Measurements from ENCODE around the gene SIGLEC6.

Gene SIGLEC6

DNA sequence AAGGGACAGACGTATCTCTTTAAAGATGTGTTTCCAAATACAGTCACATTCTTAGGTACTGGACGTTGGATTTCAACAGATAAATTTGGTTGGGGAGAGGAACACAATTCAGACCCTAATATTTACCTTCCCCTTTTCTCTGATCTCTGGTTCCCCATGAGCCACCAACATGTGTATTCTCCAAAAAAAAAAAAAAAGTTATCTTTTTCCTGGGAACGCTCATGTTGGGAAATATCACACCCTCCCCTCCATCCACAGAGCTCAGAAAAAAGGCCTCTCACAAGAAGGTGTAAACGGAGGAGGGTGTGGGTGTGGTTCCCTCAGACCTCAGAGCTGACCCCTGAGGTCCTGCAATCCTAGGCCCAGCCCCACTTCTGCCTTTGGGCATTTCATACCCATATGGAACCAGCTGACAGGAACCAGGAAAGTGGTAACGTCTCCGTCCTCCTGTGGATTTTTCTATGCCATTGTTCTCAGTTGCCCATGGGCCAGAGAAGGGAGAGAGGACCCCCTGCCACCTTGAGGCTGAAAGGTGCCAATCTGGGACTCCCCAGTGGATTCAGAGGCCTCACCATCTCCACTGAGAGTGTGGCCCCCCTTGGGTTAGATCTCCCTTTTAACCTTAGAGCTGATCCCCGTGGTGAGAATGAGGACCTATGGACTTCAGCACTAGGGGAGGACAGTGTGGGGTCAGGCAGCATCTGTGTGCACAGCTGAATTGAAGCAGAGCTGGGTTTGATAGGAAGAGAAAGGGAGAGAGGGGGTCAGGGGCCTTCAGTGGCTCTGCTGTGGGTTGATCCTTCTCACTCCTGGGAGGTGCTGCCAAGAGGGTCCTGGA is 21.4 kb downstream of the SIGLEC6 start:
- TF ChIP-seq TAF1 (IDR thresholded peaks at IDR 0.05; ENCODE audit: borderline replicate concordance, insufficient read depth, low read length), result no peak
- no peak for TF ChIP-seq FOXP2 (optimal IDR thresholded peaks at IDR 0.05; ENCODE audit: borderline replicate concordance, extremely low read depth, extremely low read length, insufficient read depth)
- TF ChIP-seq, protein P1, sequence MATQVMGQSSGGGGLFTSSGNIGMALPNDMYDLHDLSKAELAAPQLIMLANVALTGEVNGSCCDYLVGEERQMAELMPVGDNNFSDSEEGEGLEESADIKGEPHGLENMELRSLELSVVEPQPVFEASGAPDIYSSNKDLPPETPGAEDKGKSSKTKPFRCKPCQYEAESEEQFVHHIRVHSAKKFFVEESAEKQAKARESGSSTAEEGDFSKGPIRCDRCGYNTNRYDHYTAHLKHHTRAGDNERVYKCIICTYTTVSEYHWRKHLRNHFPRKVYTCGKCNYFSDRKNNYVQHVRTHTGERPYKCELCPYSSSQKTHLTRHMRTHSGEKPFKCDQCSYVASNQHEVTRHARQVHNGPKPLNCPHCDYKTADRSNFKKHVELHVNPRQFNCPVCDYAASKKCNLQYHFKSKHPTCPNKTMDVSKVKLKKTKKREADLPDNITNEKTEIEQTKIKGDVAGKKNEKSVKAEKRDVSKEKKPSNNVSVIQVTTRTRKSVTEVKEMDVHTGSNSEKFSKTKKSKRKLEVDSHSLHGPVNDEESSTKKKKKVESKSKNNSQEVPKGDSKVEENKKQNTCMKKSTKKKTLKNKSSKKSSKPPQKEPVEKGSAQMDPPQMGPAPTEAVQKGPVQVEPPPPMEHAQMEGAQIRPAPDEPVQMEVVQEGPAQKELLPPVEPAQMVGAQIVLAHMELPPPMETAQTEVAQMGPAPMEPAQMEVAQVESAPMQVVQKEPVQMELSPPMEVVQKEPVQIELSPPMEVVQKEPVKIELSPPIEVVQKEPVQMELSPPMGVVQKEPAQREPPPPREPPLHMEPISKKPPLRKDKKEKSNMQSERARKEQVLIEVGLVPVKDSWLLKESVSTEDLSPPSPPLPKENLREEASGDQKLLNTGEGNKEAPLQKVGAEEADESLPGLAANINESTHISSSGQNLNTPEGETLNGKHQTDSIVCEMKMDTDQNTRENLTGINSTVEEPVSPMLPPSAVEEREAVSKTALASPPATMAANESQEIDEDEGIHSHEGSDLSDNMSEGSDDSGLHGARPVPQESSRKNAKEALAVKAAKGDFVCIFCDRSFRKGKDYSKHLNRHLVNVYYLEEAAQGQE (IDR thresholded peaks at IDR 0.05; ENCODE audit: insufficient read depth in 1 of 2, low read depth in 2 of 2, low read length in 2 of 2), result no peak
- TF ChIP-seq SIN3A (IDR thresholded peaks at IDR 0.05; ENCODE audit: borderline replicate concordance, insufficient read depth, low read length), result no peak

- TF ChIP-seq POLR2AphosphoS5 (IDR thresholded peaks at IDR 0.05; ENCODE audit: low read depth, low read length) (no peak), FOXP2 (optimal IDR thresholded peaks at IDR 0.05; ENCODE audit: borderline replicate concordance, extremely low read depth, extremely low read length, insufficient read depth) (no peak), SIN3A (IDR thresholded peaks at IDR 0.05; ENCODE audit: borderline replicate concordance, insufficient read depth, low read length) (no peak), TAF1 (IDR thresholded peaks at IDR 0.05; ENCODE audit: borderline replicate concordance, insufficient read depth, low read length) (no peak)
- TF ChIP-seq, protein P1 (IDR thresholded peaks at IDR 0.05; ENCODE audit: insufficient read depth in 1 of 2, low read depth in 2 of 2, low read length in 2 of 2), result no peak
Observed at GRCh38 chr19:51508059-51508733, 23.3 kb downstream of the SIGLEC6 start.

DNA sequence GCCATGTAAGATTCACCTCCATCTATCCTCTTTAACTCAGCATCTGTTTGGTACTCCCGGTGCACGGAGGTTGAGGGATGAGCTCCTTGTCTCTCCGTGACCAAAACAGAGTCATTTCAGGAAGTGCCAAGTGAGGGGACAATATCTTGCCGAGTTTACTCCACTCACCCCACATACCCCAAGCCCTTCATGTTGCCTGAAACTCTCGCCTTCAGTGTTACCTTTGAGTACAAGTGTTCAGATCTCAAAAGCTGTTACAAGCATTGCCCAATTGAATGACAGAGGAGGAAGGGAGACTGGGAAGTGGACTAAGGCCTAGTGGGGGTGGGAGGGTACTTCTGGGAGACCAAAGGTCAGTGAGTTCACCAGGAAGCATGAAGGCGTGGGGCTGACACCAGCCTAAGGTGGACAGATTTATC is 23.8 kb downstream of the SIGLEC6 start:
- no peak for TF ChIP-seq TAF1 (IDR thresholded peaks at IDR 0.05; ENCODE audit: borderline replicate concordance, insufficient read depth, low read length)
- no peak for TF ChIP-seq FOXP2 (optimal IDR thresholded peaks at IDR 0.05; ENCODE audit: borderline replicate concordance, extremely low read depth, extremely low read length, insufficient read depth)
- no peak for TF ChIP-seq POLR2AphosphoS5 (IDR thresholded peaks at IDR 0.05; ENCODE audit: low read depth, low read length)
- TF ChIP-seq, protein P1 (IDR thresholded peaks at IDR 0.05; ENCODE audit: insufficient read depth in 1 of 2, low read depth in 2 of 2, low read length in 2 of 2), result no peak
- TF ChIP-seq SIN3A (IDR thresholded peaks at IDR 0.05; ENCODE audit: borderline replicate concordance, insufficient read depth, low read length), result no peak

DNA sequence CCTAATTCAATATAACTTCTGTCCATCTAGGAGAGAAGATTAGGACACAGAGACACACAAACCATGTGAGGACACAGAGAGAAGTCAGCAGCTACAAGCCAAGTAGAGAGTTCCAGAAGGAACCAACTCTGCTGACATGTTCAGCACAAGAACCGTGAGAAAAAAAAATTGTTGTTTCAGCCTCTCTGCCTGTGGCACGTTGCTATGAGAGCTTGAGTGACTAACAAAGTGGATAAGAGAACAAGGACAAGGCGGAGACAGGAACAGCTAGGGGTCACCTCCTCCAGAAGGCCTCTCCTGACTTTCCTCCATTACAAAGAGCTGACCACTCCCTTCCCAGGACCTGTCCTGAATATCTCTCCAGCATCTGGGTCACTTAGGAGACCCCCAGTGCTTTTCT is 24.3 kb downstream of the SIGLEC6 start:
- TF ChIP-seq TAF1 (IDR thresholded peaks at IDR 0.05; ENCODE audit: borderline replicate concordance, insufficient read depth, low read length) (no peak), FOXP2 (optimal IDR thresholded peaks at IDR 0.05; ENCODE audit: borderline replicate concordance, extremely low read depth, extremely low read length, insufficient read depth) (no peak), SIN3A (IDR thresholded peaks at IDR 0.05; ENCODE audit: borderline replicate concordance, insufficient read depth, low read length) (no peak), POLR2AphosphoS5 (IDR thresholded peaks at IDR 0.05; ENCODE audit: low read depth, low read length) (no peak)
- TF ChIP-seq, protein P1 (IDR thresholded peaks at IDR 0.05; ENCODE audit: insufficient read depth in 1 of 2, low read depth in 2 of 2, low read length in 2 of 2), result no peak
